Urinary bladder (tissue), 4 donors: Measurements from ENCODE around the gene TACR1. TPM values are rescaled to one million over a fixed set of nuclear protein-coding genes. Genes with fewer than 3 reads are reported as not detected.

Source experiments
- DNase-seq: peaks from one replicate; pipeline ENCODE4 v3.0.0-alpha.2; 2015; ENCODE audit errors: extremely low spot score
- H3K27ac ChIP-seq: one replicate; pipeline ENCODE4 v1.5.1; 2013; ENCODE audit warnings: low read depth, mild to moderate bottlenecking, moderate library complexity
- H3K36me3 ChIP-seq: one replicate; pipeline ENCODE4 v1.6.1; 2013; ENCODE audit warnings: mild to moderate bottlenecking, moderate library complexity; ENCODE audit not compliant: insufficient read depth
- H3K4me1 ChIP-seq: one replicate; pipeline ENCODE4 v1.6.1; 2013; ENCODE audit warnings: mild to moderate bottlenecking, moderate library complexity; ENCODE audit not compliant: insufficient read depth
- H3K4me3 ChIP-seq: one replicate; pipeline ENCODE4 v1.5.1; 2013; ENCODE audit warnings: low read depth, low read length
- WGBS: extraction: QIAGEN DNeasy Blood & Tissue Kit; methylation state at CpG from one replicate; pipeline ENCODE4 v1.1.7; 2013; 5-methylcytosine and 5-hydroxymethylcytosine counted together
- polyA plus RNA-seq: library from polyadenylated mRNA; stranded (reverse); fragments of 200-250 nt; gene quantifications from one replicate; pipeline ENCODE4 v1.2.3, GENCODE V29; 2013
- total RNA-seq: library from RNA; depleted of rRNA; stranded (reverse); fragments of >200 nt; gene quantifications from one replicate; pipeline ENCODE4 v1.2.3, GENCODE V29; 2014
- donor health status: healthy with polysubstance abuse.
- donor health status: healthy.

TACR1 gene
- total and polyA plus RNA-seq, 2 donors = 1.9 to 3.4 TPM

- DNase-seq = no peak
- H3K4me1 ChIP-seq = no peaks in the 10 kb centered on the region
- 80% methylated on average over 6 of the region's 6 CpGs for WGBS
- H3K27ac ChIP-seq = no peak overlapping the region
- H3K36me3 ChIP-seq = no peaks in the 10 kb centered on the region
- H3K4me3 ChIP-seq = no peak overlapping the region
Observed at GRCh38 chr2:75055142-75055819, 144.0 kb downstream of the TACR1 start.

GRCh38 chr2:75054296-75054695 lies 145.0 kb downstream of the TACR1 start:
- no peaks in the 10 kb centered on the region for H3K36me3 ChIP-seq
- 70% methylated on average over 2 of the region's 2 CpGs for WGBS
- H3K4me3 ChIP-seq = no peak overlapping the region
- DNase-seq = no peak
- no peak overlapping the region for H3K27ac ChIP-seq
- no peaks in the 10 kb centered on the region for H3K4me1 ChIP-seq

- Histone ChIP-seq H3K36me3 (no peaks in the 10 kb centered on the region), H3K4me3 (no peak overlapping the region), H3K4me1 (no peaks in the 10 kb centered on the region), H3K27ac (no peak overlapping the region)
- WGBS = 54% methylated on average over 7 of the region's 7 CpGs
- DNase-seq = no peak
Observed at GRCh38 chr2:75053484-75054112, 145.7 kb downstream of the TACR1 start.

GRCh38 chr2:75047992-75048625 lies 151.2 kb downstream of the TACR1 start:
- no peak for DNase-seq
- H3K4me3 ChIP-seq = no peak overlapping the region
- 47% methylated on average over 4 of the region's 4 CpGs for WGBS
- no peaks in the 10 kb centered on the region for H3K4me1 ChIP-seq
- H3K27ac ChIP-seq = no peak overlapping the region
- no peaks in the 10 kb centered on the region for H3K36me3 ChIP-seq

DNA sequence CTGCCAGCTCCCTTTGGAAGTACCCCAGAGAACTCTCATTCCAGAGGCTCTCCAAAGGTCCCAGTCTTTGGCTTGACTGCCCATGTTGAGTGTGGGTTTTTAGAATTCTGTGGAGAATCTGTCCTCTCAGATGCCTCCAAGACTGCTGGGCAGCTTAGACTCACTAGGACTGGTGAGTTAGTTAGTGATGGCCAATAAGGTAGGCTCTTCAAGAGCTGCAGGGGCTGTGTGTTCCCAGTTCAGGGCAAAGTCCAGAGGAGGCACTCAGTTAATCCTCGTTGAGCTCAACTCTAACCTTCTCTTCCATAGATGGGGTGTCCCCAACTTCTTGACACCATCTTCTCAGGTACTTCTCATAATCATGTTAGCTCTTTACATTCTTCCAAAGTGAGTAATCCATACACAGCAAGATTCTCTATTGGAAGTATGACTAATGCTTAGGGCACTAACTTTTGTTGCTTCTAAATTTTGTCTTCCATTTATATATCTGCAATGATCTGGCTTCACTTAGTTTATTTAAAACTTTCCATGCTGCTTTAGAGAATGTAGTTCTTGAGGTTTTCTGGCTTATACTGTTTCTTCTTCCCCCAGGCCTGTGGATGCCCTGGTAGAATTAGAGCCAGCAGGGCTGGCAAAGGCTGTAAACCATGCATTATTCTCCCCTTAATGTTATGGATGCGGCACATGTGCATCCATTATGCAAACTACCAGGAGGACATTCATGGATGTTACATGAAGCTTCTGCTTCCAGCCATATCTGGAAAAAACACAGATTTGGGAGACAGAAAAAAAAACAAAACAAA lies 151.9 kb downstream of the TACR1 start:
- no peak for DNase-seq
- Histone ChIP-seq H3K36me3 (no peaks in the 10 kb centered on the region), H3K4me1 (no peaks in the 10 kb centered on the region), H3K27ac (no peak overlapping the region), H3K4me3 (no peak overlapping the region)
- 92% methylated on average over 2 of the region's 2 CpGs for WGBS

- Histone ChIP-seq H3K4me1 (no peaks in the 10 kb centered on the region), H3K27ac (no peak overlapping the region)
Observed at GRCh38 chr2:75045526-75046050, 153.7 kb downstream of the TACR1 start.

GRCh38 chr2:75044291-75044690 lies 155.0 kb downstream of the TACR1 start:
- Histone ChIP-seq H3K4me1 (no peaks in the 10 kb centered on the region), H3K36me3 (no peaks in the 10 kb centered on the region), H3K27ac (no peak overlapping the region), H3K4me3 (no peak overlapping the region)
- 97% methylated on average over 2 of the region's 2 CpGs for WGBS
- DNase-seq = no peak

More at GRCh38 chr2:75045526-75046050, 153.7 kb downstream of the TACR1 start:
- 77% methylated on average over 4 of the region's 4 CpGs for WGBS
- Histone ChIP-seq H3K4me3 (no peak overlapping the region), H3K36me3 (no peaks in the 10 kb centered on the region)
- no peak for DNase-seq

DNA sequence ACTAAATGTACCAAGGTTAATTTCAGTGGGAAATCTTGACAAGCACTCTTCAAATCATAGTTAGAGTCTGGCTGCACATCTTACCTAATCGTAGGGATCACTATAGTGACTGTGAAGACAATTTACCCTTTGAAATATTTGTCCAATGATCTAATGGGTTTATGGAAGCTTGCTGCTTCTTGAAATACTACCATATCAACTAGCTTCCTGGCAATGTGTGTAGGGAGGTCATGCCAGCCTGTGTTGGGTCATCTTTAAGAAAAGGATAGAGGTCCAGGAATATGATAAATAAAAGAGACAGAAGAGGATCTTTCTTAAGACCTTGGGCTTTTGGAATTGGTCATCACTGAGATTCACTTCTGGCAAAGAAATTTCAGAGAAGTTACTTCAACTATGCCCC lies 156.5 kb downstream of the TACR1 start:
- WGBS = 68% methylated on average over 1 of the region's 1 CpG
- Histone ChIP-seq H3K4me1 (no peaks in the 10 kb centered on the region), H3K27ac (no peak overlapping the region), H3K4me3 (no peak overlapping the region), H3K36me3 (no peaks in the 10 kb centered on the region)
- DNase-seq = no peak

GRCh38 chr2:75041731-75042600 lies 157.4 kb downstream of the TACR1 start:
- H3K4me1 ChIP-seq = no peaks in the 10 kb centered on the region
- no peak overlapping the region for H3K27ac ChIP-seq
- H3K36me3 ChIP-seq = no peaks in the 10 kb centered on the region
- DNase-seq = no peak
- H3K4me3 ChIP-seq = no peak overlapping the region
- 76% methylated on average over 7 of the region's 7 CpGs for WGBS

DNA sequence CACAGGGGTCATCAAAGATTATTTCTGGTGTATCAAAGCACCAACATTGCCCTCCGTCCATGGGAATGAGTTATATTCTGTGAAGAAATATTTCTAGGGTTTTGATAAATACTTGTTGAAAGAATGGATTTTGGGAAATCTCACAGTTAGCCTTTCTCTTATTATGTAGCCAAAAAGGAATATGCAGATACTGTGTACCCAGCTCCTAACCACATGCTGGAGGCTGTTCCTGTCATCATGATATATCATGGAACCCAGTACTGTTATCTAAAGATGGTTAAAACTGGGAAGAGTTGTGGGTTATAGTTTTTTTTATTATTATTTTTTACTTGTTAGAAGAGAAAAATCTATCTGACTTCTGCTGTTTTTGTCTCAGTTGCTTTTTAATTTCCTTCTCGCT lies 158.1 kb downstream of the TACR1 start:
- no peak overlapping the region for H3K4me3 ChIP-seq
- 54% methylated on average over 2 of the region's 2 CpGs for WGBS
- no peaks in the 10 kb centered on the region for H3K4me1 ChIP-seq
- H3K27ac ChIP-seq = no peak overlapping the region
- DNase-seq = no peak
- H3K36me3 ChIP-seq = no peaks in the 10 kb centered on the region

DNA sequence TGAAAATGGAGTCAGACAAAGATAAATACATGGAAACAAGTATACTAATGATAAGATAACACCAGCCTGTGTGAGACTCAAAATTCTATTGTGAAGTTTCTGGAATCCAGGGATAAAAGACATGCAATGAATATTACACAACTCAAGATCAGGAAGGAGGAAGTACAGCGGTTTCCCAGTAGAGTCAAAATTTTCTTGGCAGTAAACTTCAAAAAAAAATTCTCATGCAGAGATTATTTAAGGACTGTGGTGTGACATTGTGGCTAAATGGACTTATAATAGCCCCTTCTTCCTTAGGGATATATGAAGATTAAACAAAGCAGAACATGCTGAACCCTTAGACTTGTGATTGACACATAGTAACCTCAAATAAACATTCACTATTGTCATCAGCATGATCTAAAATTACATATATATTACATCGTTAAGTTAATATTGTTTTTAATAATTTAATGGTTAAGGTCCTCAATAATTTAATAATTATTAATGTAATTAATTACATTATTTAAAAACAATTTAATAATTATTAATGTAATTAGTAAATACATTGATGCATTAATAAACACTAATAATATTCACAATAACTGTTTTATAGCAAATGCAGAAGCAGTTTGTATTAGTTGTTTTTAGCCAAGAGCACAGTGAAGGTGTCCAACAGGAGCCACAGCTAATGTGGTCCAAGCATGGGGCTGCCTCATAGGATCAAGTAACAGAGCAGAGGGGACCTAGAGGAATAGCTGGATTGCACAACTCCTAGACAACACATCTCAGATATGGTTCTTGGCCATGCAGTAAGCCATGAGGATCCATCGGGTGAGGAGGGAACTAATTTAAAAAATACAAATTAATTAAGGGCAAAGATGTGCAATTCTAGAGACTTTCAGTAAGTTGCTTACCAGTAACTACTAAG lies 163.6 kb downstream of the TACR1 start:
- no peak overlapping the region for H3K27ac ChIP-seq
- H3K36me3 ChIP-seq = no peaks in the 10 kb centered on the region
- DNase-seq = no peak
- H3K4me1 ChIP-seq = no peaks in the 10 kb centered on the region
- no peak overlapping the region for H3K4me3 ChIP-seq
- WGBS = 82% methylated on average over 3 of the region's 3 CpGs

GRCh38 chr2:75033516-75033915 lies 165.8 kb downstream of the TACR1 start:
- Histone ChIP-seq H3K27ac (no peak overlapping the region), H3K4me3 (no peak overlapping the region), H3K4me1 (no peaks in the 10 kb centered on the region), H3K36me3 (no peaks in the 10 kb centered on the region)
- DNase-seq = no peak
- WGBS = 69% methylated on average over 2 of the region's 2 CpGs
